Right renal cortex interstitium (tissue), 3 donors: ENCODE results near the gene INPP4A. TPM values are rescaled to one million over a fixed set of nuclear protein-coding genes. Genes with fewer than 3 reads are reported as not detected.

Experiments
- DNase-seq, 3 donors: peaks; one replicate each; pipeline ENCODE4 v3.0.0-alpha.2; 2013; ENCODE audit warnings: low read depth in 3 of 3, low spot score in 2 of 3
- polyA plus RNA-seq, 3 donors: library from polyadenylated mRNA; unstranded; fragments of 120-200 nt; gene quantifications; one replicate each; pipeline ENCODE4 v1.2.1, GENCODE V29; 2013; ENCODE audit not compliant: insufficient read length in 3 of 3

The INPP4A gene
- polyA plus RNA-seq, 3 donors, result 18.1 to 19.8 (median 18.4) TPM

DNA sequence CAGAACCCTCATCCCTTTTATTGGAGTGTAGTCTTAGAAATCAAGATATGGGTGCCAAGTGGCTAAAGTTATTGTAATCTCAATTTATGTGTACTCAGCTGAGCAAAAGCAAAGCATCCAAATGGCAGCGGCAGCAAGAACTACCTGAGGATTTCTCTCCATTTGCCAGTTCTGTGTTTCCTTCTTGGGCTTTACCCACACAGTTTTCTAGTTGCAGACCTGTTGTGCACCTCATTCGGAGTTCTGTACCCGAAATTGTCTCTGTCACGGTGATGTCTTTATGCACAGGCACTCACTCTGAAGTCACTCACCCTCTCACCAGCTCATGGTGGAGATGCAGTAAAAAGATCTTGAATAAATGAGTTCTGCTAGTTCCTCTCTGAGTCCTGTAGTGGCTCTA lies 43.6 kb downstream of the INPP4A start:
- DNase-seq, result no peak

- no peak for DNase-seq
These were observed 44.8 kb downstream of the INPP4A start for GRCh38 chr2:98489486-98489885.

DNA sequence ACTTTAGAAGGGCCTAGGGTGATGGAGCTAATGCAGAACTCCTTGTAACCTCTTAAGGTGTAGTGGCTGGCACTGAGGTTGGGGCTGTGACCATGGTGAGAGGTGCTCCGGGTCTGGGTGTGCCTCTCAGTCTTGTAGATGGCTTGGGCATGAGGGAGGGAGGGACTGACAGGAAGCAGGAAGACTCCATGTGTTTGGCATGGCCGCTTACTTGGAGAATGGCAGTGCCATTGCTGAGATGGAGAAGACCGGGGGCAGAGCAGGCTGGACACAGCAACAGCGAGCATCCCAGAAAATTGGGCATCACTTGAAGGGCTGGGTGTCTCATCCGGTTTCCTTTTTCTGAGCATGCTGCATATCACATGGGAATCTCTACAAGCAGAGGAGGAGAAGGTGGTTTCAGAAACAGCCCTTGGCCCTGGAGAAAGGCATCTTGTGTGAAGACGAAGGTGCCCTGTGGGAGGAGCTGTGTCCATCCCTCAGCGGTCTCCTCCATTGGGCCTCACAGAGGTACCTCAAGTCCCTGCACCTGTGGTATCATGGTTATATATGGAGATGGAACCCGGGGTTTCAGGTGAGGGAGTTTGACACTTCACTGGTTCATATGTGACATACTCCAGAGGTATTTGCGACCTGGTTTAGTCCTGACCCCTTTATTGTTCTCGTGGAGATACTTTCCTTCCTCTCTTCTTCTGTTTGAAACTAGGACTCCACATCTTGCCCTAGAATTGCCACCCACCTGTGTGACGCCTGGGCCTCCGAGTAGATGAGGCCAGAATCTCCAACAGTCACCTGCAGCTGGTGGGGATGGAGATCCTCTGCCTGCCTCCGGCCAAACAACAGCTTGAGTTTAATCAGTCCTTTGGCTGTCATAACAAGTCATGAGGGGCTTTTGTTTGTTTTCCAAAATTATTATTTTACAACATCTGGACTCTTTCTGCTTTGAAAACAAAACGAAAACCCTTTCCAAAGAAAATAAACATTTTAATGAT lies 45.6 kb downstream of the INPP4A start:
- no peak for DNase-seq

DNA sequence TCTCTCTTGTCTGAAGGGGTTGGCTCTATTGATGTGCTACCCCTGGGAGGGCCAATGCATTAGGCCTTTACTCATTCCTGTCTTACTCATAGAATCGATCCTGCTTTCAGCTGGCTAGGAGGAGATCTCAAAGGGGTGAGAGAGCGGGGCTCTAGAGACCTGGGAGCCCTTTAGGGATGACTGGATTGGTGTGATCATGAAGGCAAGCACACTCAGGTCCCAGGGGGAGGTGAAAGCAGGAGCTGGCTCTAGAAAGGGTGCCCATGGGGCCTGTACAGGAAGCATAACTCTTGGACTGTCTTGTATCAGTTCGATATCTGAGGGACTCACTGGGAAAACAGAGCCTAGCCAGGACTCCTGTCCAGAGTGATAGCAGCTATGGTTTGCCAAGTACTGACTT lies 47.8 kb downstream of the INPP4A start:
- DNase-seq, result no peak

- no peak for DNase-seq
These were observed 50.0 kb downstream of the INPP4A start for GRCh38 chr2:98494699-98495098.

- DNase-seq, result no peak
These were observed 52.3 kb downstream of the INPP4A start for GRCh38 chr2:98496750-98497493.

DNA sequence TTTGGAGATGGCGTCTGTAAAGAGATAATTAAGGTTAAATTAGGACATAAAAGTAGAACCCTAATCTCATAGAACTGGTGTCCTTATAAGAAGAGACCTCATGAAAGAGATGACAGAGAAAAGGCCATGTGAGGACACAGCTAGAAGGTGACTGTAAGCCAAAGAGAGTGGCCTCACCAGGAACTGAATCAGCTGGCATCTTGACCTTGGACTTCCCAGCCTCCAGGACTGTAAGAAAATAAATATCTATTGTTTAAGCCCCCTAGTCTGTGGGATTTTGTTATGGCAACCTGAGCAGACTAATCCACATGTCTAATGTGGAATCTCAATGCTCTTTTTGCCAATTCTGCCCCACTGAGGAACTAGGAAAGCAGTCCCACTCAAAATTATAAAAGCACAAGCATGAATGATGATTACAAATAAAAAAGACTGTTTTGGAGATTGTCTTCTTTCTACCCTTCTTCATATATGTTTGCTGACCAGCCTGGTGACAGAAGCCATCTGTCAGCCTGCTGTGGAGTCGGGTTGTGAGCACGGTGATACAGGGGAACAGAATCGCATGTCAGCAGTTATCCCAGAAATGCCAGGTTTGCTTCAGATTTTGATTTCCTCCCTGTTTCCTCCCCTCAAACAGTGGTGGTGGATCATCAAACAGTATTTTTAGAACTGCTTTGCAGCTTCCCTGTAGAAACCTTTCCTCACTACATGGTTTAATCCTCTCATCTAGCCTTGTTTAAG lies 54.2 kb downstream of the INPP4A start:
- DNase-seq, result no peak

- DNase-seq, result no peak
These were observed 55.9 kb downstream of the INPP4A start for GRCh38 chr2:98500561-98500960.

- no peak for DNase-seq
These were observed 56.6 kb downstream of the INPP4A start for GRCh38 chr2:98501223-98501622.

- no peak for DNase-seq
These were observed 57.2 kb downstream of the INPP4A start for GRCh38 chr2:98501876-98502275.

- no peak for DNase-seq
These were observed 58.1 kb downstream of the INPP4A start for GRCh38 chr2:98502556-98503335.

GRCh38 chr2:98503481-98504105 lies 58.9 kb downstream of the INPP4A start:
- DNase-seq, result no peak

DNA sequence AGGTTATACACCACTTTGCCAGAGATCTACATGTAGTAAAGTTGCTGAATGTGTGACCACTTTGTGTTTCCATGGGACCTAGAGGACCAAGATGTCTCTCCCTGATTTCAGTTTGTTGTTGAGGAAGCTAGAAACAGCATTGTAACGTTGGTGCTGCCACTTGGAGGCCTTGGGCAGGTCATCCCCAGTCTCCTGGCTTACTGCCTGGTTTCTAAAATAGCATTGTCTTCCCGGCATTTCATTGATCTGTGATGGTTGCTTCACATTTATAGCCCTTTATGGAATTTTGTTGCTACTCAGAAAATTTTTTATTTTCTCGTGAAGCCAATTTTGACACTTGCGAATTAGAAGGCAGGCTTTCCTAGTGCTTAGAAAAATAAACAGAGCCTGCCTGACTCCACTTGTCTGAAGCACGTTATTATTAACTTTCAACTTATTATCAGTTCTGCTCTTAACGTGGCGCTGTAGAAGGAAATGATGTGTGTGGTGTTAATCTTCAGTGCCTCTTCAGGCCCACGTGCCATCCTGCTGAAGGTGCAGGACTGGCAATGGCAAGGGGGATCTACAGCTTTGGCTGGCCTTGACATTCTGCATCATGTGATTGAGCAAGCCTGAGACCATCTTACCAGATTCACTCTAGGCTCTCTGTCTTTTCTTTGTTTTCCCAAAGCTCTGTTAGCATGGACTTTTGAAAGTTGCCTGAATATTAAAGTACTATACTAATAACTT lies 59.9 kb downstream of the INPP4A start:
- no peak for DNase-seq

DNA sequence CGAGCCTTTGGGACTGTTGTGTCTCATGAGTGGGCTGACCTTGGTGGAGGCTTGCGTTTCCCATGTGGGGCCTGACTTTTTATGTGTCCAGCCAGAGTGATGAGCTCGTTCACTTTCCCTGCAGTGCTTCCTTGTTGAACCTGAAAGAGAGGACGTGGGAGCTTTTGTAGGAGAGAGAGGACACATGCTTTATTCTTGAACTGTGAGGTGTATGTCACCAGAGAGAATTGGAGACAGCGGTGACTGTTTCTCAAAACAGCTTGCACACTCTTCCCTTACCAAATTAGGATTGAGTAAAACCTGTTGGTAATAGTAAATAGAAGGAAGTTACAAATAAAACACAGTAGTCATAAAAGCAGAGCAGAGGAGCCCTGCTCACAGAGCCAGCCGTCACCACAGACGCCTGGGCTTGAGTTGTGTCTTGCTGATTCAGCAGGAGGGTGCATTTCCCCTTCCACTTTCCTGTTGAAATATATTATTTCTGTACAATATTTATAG lies 60.7 kb downstream of the INPP4A start:
- no peak for DNase-seq

DNA sequence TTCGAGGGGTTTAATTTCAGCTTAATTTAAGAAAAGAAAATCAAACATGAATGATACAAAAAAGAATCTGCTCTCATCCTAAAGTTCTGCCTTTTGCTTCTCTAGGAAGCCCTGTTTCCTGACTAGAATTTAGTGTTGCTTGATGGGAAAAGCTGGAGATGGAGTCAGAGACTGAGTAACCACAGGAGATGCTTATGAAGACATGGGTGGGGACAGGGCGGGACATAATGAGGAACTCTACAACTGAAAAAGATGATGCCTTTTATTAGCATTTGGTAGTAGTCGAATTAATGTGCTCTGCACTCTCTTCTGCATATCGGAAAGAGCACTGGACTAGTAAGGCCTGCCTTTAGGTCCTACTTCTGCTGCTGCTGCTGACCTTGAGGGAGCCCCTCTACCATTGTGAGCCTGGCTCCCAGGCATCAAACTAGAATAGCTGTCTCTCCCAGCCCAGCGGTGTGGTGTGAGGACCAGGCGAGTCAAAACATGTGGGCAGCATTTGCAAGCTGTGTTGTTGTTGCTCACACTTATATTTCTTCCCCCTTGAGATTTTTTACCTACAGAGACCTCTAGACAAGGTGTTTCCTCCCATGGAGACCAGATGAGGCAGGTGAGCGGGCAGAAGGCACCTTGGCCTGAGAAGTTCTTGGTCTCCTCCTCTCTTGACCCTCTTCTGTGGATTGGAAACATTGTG lies 61.5 kb downstream of the INPP4A start:
- no peak for DNase-seq

DNA sequence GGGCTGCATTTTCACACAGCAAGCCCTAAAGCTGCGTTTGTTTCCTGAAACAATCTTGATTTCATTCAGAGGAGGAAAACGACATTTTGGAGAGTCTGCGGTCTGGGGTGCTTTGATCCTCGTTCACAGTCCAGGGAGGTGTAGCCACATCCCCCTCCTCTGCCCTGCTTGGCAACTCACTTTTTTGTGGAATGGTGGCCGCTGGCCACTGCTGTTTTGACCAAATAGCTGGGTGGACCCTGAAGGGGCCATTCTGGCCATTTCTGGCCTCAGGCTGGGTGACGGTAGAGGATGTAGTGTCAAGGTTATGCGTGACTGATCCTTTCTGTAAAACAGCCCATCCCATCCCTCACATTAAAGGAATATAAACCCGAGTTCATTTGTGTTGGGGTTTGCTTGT lies 62.2 kb downstream of the INPP4A start:
- no peak for DNase-seq

DNA sequence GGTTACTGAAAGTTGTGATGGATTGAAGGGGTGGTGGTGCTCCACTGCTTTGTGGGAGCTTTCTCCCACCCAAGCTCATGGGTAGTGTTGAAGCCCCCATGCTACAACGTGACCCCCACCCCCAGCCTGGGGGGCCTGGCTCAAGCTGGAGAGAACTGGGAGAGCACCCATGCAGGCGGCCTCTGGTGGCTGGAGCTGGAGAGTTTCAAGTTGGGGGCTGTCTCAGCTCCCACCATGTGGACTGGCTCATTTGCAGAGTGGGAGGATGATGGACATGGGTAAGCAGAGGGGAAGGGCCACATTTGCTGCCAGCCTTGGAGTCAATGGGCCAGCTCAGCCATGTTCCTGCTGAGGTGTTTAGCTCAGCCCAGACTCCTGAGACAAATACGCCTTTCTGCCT lies 62.8 kb downstream of the INPP4A start:
- no peak for DNase-seq
